ENCODE results near the gene CLTCL1.

DNA sequence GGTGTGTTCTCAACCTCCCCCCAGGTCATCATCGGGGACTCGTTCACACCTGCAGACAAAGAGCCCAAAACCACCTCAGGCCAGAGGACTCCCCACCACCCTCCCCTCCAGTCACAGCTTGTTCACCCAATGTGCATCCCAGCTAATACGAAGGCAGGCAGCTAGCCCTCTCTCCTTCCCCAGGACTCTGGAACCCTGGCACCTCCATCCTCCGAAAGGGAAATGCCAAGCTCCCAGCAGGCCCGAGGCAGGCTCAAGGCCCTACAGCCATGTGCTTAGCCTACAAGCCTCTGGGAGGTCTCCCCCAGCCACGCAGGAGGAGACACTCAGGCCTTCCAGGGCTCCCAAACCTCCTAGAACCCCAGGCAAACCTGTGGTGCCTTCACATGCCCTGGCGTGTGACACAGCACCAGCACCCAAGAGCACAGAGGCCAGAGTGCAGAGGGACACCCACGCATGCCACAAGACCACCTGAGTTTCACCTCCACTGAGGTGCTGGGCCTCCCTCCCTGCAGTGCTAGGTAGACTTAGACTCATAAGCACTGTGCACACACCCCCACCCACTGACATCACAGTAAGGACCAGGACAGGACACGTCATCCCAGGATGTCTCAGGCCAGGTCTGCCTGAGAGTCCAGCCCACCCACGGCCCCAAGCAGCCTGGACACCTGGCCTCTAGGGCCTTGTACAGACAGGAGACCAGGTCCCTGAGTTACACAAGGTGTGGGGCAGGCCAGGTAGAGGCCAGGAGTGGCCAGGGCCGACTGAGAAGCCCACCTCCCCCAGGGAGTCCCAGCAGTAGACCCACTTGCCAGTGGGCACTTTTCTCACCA, 153.9 kb downstream of the CLTCL1 start:
- TF ChIP-seq POLR2A (IDR thresholded peaks at IDR 0.05) (no peak), POLR2AphosphoS5 (IDR thresholded peaks at IDR 0.05) (no peak)
- TF ChIP-seq, protein P1, sequence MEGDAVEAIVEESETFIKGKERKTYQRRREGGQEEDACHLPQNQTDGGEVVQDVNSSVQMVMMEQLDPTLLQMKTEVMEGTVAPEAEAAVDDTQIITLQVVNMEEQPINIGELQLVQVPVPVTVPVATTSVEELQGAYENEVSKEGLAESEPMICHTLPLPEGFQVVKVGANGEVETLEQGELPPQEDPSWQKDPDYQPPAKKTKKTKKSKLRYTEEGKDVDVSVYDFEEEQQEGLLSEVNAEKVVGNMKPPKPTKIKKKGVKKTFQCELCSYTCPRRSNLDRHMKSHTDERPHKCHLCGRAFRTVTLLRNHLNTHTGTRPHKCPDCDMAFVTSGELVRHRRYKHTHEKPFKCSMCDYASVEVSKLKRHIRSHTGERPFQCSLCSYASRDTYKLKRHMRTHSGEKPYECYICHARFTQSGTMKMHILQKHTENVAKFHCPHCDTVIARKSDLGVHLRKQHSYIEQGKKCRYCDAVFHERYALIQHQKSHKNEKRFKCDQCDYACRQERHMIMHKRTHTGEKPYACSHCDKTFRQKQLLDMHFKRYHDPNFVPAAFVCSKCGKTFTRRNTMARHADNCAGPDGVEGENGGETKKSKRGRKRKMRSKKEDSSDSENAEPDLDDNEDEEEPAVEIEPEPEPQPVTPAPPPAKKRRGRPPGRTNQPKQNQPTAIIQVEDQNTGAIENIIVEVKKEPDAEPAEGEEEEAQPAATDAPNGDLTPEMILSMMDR (IDR thresholded peaks at IDR 0.05): no peak
